SK-N-MC (cell line): ENCODE results near the gene ZIM2.

ENCODE experiments used
- DNase-seq: peaks from one replicate; pipeline ENCODE4 v3.0.0-alpha.2; 2011; ENCODE audit warnings: low read depth, low spot score
- H3K27ac ChIP-seq: fragments of 200-600 bp; sonication (generic); 2 replicates; pipeline ENCODE4 v1.5.1; 2016; ENCODE audit warnings: mixed run types
- H3K36me3 ChIP-seq: fragments of 200-600 bp; sonication (generic); 2 replicates; pipeline ENCODE4 v1.6.1; 2017; ENCODE audit warnings: antibody characterized with exemption, low read length, mixed read lengths; ENCODE audit not compliant: insufficient read depth
- H3K4me3 ChIP-seq: fragments of 200-600 bp; sonication (generic); 2 replicates; pipeline ENCODE4 v1.5.1; 2016
- H3K9ac ChIP-seq: fragments of 200-600 bp; sonication (generic); 2 replicates; pipeline ENCODE4 v1.8.0; 2017; ENCODE audit warnings: mixed run types, mixed read lengths; ENCODE audit not compliant: insufficient read length
- H3K9me3 ChIP-seq: fragments of 200-600 bp; sonication (generic); 2 replicates; pipeline ENCODE4 v1.6.1; 2017; ENCODE audit warnings: low read depth, mild to moderate bottlenecking, antibody characterized with exemption, low read length, moderate library complexity, mixed read lengths
- EZH2 ChIP-seq: fragments of 200-600 bp; sonication (generic); IDR thresholded peaks from one replicate; pipeline ENCODE4 v1.6.1; 2017; ENCODE audit warnings: antibody characterized with exemption
- FOXP2 ChIP-seq: optimal IDR thresholded peaks from 2 replicates; pipeline ENCODE3; 2011; ENCODE audit warnings: mild to moderate bottlenecking, moderate library complexity; ENCODE audit not compliant: insufficient read depth; ENCODE audit errors: extremely low read length, control extremely low read depth
- POLR2AphosphoS5 ChIP-seq: IDR thresholded peaks from 2 replicates; pipeline ENCODE4 v1.6.1; 2012; ENCODE audit warnings: mild to moderate bottlenecking, low read depth, low read length, borderline replicate concordance

The ZIM2 gene

GRCh38 chr19:56806639-56807038, 33.9 kb downstream of the ZIM2 start:
- DNase-seq = no peak
- no peaks in the 10 kb centered on the region for H3K36me3 ChIP-seq
- H3K4me3 ChIP-seq = no peak overlapping the region
- no peak for TF ChIP-seq EZH2
- TF ChIP-seq POLR2AphosphoS5 = no peak
- no peak for TF ChIP-seq FOXP2
- H3K27ac ChIP-seq = no peak overlapping the region
- no peak overlapping the region for H3K9ac ChIP-seq
- H3K9me3 ChIP-seq = no peaks in the 10 kb centered on the region

- no peak overlapping the region for H3K9ac ChIP-seq
- TF ChIP-seq EZH2 (no peak), FOXP2 (no peak), POLR2AphosphoS5 (no peak)
- H3K9me3 ChIP-seq = no peaks in the 10 kb centered on the region
- no peak overlapping the region for H3K4me3 ChIP-seq
- H3K27ac ChIP-seq = no peak overlapping the region
- DNase-seq = no peak
- no peaks in the 10 kb centered on the region for H3K36me3 ChIP-seq
These were observed 62.2 kb downstream of the ZIM2 start for GRCh38 chr19:56778351-56778750.

DNA sequence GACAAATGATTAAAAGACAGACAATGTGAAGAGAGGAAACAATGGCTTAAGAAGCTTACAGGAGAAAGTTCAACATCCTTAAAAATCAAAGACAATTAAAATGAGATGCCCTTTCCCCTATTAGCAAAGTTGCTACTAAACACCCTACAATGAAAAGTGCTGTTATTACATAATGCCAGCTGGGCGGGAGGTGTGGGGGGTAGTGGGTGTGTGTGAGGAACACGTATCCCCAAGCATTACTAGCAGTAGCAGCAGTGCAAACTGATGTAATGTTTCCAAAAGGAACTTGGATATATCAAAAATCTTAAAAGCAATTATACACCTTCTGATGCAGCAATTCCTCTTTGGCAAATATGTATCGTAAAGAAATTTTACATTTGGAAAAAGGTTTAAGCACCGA, 70.9 kb downstream of the ZIM2 start:
- H3K9me3 ChIP-seq = no peaks in the 10 kb centered on the region
- TF ChIP-seq FOXP2 (no peak), EZH2 (no peak), POLR2AphosphoS5 (no peak)

GRCh38 chr19:56765137-56765536, 75.4 kb downstream of the ZIM2 start:
- no peaks in the 10 kb centered on the region for H3K36me3 ChIP-seq
- DNase-seq = no peak
- no peak overlapping the region for H3K27ac ChIP-seq
- TF ChIP-seq FOXP2 (no peak), POLR2AphosphoS5 (no peak), EZH2 (no peak)
- no peak overlapping the region for H3K9ac ChIP-seq
- H3K9me3 ChIP-seq = no peaks in the 10 kb centered on the region
- no peak overlapping the region for H3K4me3 ChIP-seq

More for the DNA sequence above, 70.9 kb downstream of the ZIM2 start:
- no peak overlapping the region for H3K27ac ChIP-seq
- H3K4me3 ChIP-seq = no peak overlapping the region
- no peak overlapping the region for H3K9ac ChIP-seq
- no peak for DNase-seq
- H3K36me3 ChIP-seq = no peaks in the 10 kb centered on the region

DNA sequence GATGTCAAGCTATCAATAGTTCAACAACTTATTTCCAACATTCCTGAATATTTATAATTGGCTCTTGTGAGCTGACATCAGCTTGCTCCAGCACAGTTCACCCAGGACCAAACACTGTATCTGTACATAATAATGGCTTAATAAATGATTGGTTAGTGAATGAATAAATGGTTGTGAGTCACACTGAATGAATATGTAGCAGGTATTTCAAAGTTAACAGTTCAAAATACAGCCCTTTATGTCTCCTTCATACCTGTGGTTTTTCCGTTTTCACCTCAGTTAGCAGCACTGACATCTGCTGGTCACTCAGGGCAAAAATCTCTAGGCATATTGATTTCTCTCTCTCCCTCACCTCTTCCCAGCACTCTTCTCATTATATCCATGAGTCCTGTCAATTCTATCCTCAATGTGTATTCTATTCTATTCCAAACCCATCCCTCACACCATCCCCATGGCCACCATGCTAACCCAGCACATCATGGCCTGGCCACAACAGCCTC, 76.3 kb downstream of the ZIM2 start:
- no peak for DNase-seq
- no peaks in the 10 kb centered on the region for H3K36me3 ChIP-seq
- H3K4me3 ChIP-seq = no peak overlapping the region
- H3K9me3 ChIP-seq = no peaks in the 10 kb centered on the region
- no peak for TF ChIP-seq EZH2
- TF ChIP-seq FOXP2 = no peak
- TF ChIP-seq POLR2AphosphoS5 = no peak
- H3K9ac ChIP-seq = no peak overlapping the region
- H3K27ac ChIP-seq = no peak overlapping the region

DNA sequence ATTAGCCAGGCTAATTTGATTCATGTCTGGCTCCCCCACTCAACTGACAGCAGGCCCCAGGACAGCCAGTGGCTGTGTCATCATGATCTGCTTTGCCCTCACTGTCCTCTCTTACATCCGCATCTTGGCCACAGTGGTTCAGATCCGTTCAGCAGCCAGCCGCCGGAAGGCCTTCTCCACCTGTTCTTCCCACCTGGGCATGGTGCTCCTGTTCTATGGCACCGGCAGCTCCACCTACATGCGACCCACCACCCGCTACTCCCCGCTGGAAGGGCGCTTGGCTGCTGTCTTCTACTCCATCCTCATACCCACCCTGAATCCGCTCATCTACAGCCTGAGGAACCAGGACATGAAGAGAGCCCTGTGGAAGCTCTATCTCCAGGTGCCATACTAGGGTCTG, 79.7 kb downstream of the ZIM2 start:
- Histone ChIP-seq H3K36me3 (no peaks in the 10 kb centered on the region), H3K9ac (no peak overlapping the region), H3K4me3 (no peak overlapping the region), H3K9me3 (no peaks in the 10 kb centered on the region), H3K27ac (no peak overlapping the region)
- TF ChIP-seq POLR2AphosphoS5 = no peak
- TF ChIP-seq FOXP2 = no peak
- no peak for TF ChIP-seq EZH2
- no peak for DNase-seq

GRCh38 chr19:56759531-56759930, 81.0 kb downstream of the ZIM2 start:
- no peak for DNase-seq
- H3K4me3 ChIP-seq = no peak overlapping the region
- no peaks in the 10 kb centered on the region for H3K36me3 ChIP-seq
- no peak overlapping the region for H3K9ac ChIP-seq
- H3K9me3 ChIP-seq = no peaks in the 10 kb centered on the region
- TF ChIP-seq EZH2 = no peak
- TF ChIP-seq POLR2AphosphoS5 = no peak
- TF ChIP-seq FOXP2 = no peak
- no peak overlapping the region for H3K27ac ChIP-seq

- no peak overlapping the region for H3K9ac ChIP-seq
- H3K27ac ChIP-seq = no peak overlapping the region
- H3K4me3 ChIP-seq = no peak overlapping the region
- H3K9me3 ChIP-seq = no peaks in the 10 kb centered on the region
- TF ChIP-seq EZH2 = no peak
- TF ChIP-seq POLR2AphosphoS5 = no peak
- TF ChIP-seq FOXP2 = no peak
- no peaks in the 10 kb centered on the region for H3K36me3 ChIP-seq
- no peak for DNase-seq
These were observed 89.4 kb downstream of the ZIM2 start for GRCh38 chr19:56751078-56751489.

GRCh38 chr19:56750658-56751057, 89.9 kb downstream of the ZIM2 start:
- DNase-seq = no peak
- no peaks in the 10 kb centered on the region for H3K9me3 ChIP-seq
- H3K9ac ChIP-seq = no peak overlapping the region
- TF ChIP-seq POLR2AphosphoS5 (no peak), EZH2 (no peak), FOXP2 (no peak)
- no peak overlapping the region for H3K27ac ChIP-seq
- no peak overlapping the region for H3K4me3 ChIP-seq
- H3K36me3 ChIP-seq = no peaks in the 10 kb centered on the region
